GM19324 (cell line): ENCODE measurements around the gene KCNS3.

ENCODE experiments used
- ATAC-seq: cut with Tn5 transposase; IDR thresholded peaks from one replicate; pipeline ENCODE4 v1.9.1; 2021; ENCODE audit warnings: mild to moderate bottlenecking, moderate library complexity; ENCODE audit not compliant: unreplicated experiment, low FRiP score

The KCNS3 gene

GRCh38 chr2:17878281-17879136 is at the start of gene KCNS3:
KCNS3 (plus strand) TSS chr2:17878667; CDS start chr2:17931009, 52,342 bp downstream.
- peak; percentile 84 for ATAC-seq

DNA sequence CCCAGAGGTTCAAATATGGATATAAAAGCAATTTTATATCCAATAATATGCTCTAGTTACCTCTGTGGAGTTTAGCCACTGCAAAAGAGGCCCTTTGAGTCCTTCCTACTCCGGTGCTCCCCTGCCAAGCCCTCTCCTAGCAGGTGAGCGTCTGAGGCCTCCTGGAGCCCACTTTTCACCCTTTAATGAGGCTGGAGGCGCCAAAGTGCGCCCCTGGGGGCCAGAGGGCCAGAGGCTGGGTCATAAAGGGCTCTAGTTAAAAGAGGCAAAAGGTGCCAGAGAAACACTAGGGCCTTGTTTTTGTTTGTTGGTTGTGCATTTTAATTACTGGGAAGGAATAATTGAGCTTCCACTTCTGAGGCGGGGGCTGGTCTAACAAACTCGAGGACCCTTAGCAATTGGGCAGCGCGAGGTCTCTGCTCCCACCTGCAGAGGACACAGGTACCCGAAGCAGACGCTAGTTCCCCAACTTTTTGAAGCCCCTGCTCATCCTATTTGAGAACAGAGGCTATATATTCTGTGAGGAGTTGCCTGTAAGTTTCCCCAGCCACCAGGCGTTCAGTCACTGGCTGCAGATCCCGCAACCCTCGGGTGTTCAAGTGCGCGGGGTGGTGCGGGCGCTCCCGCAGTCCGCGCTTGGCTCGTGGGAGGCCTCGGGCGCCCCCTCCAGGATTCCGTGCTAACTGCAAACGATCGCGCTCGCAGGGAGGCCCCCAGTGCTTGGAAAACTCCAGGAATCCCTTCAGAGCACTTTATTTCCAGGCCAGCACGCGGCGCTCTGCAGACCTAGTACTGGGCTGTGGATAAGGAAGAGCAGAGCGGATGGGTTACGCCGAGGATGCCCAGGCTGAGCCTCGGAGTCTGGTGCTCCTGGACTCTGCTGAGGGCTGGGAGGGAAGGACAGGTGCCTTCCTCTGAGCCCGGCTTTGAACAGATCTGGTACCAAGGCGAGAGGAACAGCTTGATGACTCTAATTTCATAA is 48.1 kb upstream of the KCNS3 start:
- peak; percentile 78 for ATAC-seq

DNA sequence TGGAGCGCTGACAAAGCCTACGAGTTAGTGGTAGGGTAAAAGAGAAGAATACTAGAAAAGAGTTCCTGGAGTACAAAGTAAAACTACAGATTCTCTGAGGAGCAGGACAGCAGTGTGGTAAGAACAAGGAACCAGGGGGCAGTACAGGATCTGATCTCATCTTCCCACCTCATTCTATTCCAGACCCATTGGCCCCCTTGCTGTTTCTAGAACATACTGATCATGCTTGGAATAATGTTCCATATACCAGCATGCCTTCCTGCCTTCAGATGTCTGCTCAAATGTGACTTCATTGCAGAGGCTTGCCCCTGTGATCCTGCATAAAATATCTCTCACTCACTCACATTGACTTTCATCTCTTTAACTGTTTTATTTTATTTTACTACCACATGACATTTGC is 43.0 kb upstream of the KCNS3 start:
- ATAC-seq, result no peak

DNA sequence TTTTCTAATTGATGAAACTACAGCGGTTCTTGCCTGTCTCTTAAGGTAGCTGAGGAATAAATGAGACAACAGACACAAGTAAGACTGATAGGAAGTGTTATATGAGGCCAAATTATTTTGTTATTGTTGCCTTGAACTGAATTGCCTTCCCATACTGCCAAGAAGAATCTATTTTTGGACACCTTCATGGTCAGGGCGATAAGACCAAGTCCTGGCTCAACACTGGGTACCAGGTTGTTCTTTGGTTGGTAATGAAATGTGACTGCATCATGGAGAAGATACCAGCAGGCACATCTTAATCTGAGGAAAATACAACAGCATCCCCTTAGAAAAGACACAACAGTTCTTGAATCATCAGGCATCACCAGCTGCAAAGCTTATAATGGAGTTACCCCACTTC is 38.5 kb upstream of the KCNS3 start:
- no peak for ATAC-seq

GRCh38 chr2:17843457-17843856 is 35.0 kb upstream of the KCNS3 start:
- no peak for ATAC-seq

DNA sequence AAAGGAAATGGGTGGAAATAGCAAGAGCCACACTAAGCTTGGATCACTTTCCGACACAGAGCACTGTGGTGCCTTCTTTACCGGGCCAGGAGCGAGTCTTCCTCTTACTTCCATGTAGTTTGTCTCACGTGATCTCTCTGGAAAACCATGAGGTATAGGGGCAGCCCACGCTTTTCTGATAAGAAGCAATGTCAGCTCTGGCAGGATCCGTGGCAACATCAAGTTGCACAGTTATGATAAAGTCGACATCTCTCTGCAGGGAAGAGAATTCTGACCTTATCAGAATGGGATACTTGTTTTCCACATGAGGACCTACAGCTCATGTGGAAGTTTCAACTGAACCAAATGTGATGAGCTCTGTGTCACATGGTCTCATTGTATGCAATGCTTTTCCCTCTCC is 32.7 kb upstream of the KCNS3 start:
- no peak for ATAC-seq

- no peak for ATAC-seq
Observed at GRCh38 chr2:17846676-17847075, 31.8 kb upstream of the KCNS3 start.

- ATAC-seq, result no peak
Observed at GRCh38 chr2:17847236-17847635, 31.2 kb upstream of the KCNS3 start.

DNA sequence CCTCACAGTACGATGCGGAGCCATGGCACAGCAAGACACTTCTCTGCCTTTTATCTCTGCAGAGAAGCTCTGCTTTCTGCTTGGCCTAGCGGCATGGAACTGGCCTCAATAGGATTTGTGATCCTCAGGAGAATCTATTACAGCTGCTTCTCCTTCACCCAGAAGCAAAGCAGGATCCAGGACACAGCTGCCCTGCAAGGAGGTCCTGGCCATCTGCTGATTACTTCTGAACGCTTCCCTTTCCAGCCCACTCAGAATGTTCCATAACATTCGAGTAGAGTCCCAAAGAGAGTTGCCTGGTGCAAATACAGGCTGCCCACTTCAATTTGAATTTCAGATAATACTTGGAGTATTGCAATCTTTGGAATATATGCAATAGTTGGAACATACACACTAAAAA is 29.2 kb upstream of the KCNS3 start:
- no peak for ATAC-seq

- ATAC-seq, result no peak
Observed at GRCh38 chr2:17850151-17850550, 28.3 kb upstream of the KCNS3 start.

- ATAC-seq, result peak; percentile 73
Observed at GRCh38 chr2:17851731-17852585, 26.5 kb upstream of the KCNS3 start.

- no peak for ATAC-seq
Observed at GRCh38 chr2:17853799-17854198, 24.7 kb upstream of the KCNS3 start.

GRCh38 chr2:17857021-17857420 is 21.4 kb upstream of the KCNS3 start:
- no peak for ATAC-seq

DNA sequence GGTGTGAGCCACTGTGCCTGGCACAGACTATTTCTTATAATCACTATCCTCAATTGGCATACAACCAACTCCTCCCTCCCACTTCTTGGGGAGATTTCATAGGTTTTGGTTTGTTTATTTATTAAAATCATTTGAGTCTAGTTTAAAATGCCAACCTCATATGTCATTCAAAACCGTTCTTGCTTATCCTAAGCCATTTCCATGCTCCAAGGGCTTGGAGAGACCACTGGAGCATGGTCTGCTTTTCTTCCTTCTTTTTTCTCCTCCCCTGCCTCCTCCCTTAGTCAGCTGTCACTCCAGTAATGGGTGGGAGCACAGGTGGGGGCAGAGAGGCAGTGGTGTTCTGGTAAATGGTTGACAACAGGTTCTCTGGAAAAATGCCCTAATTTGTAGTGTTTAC is 20.4 kb upstream of the KCNS3 start:
- ATAC-seq, result no peak

DNA sequence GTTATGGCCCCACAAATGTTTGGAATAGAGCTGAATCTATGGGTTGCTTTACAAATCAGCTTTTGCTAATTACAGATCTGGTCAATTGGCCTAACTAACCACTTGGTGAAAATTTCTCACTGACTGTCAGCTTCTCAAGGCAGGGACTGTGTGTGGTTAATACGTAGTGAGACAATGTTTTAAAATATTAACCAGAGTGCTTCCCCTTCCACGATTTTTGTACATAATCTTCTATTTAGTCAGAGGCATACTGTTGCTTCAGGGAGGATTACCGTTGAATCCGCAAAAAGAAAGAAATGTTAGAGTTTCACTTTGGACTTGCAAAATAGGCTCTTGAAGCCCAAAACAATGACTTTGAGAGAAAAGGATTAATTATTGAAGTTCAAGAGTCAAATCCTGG is 14.9 kb upstream of the KCNS3 start:
- no peak for ATAC-seq

GRCh38 chr2:17864676-17865075 is 13.8 kb upstream of the KCNS3 start:
- ATAC-seq, result no peak

DNA sequence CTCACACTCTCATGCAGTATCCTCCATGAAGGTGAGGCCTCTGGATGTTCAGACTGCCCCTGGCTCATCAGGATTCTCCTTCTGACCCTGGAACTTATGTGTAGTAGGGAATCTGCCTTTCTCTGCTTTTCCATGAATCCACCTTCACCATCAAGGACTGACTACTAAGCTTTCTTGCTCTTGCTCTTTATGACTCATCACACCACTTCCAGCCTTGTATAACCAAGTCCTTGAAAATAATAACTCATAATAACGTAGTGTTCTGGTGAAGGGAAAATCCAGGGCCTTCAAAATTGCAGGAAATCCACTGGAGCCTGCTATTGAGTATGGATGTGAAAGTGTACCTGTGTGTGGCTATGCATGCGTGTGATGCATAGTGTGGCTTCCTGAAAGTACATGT is 11.3 kb upstream of the KCNS3 start:
- ATAC-seq, result no peak

- no peak for ATAC-seq
Observed at GRCh38 chr2:17869128-17869527, 9.3 kb upstream of the KCNS3 start.

DNA sequence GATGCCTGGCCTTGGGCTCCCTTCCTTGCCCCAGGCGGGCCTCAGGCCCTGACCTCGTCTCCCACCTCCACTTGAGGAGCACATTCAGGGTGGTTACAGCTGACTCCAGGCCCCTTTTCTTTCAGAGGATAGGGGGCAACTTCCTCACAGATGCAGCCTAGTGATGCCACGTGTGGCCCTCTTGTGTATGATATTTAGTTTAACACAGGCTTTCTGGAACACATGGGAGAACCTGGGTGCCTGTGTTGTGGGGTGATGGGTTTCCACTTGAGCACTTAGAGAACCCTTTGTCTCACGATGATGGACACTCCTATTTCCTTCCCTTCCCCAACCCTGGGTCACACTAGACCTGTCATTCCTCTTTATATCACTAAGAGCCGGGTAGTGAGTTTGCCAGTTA is 6.8 kb upstream of the KCNS3 start:
- no peak for ATAC-seq

DNA sequence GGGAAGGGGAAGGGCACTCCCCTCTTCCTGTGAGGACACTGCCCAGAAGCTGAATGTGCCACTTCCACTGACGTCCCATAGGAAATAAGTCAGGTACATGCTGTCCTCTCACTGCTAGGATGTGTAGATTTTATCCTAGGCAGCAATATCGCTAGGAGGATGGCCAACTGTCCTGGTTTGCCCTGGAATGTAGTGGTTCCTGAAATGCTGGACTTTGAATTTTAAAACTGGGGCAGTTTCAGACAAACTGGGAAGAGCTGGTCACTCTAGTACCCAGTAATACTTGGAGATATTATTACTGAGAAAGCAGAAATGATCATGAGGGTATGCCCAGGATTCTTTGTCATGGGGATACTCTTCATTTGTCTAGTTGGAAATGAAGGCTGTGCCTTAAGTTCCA is 5.4 kb upstream of the KCNS3 start:
- ATAC-seq, result no peak
